GM11168 (cell line): ENCODE results near the gene MYL10.

Experiments
- in situ Hi-C: fragments of 300-500 bp; cut with MboI; formaldehyde crosslinking; loops from one replicate; pipeline ENCODE4 v1.12.0; 2022; ENCODE audit warnings: low sequenced_read_pairs; ENCODE audit not compliant: unreplicated experiment

Gene MYL10

GRCh38 chr7:101598986-101599771, 29.9 kb downstream of the MYL10 start:
- in situ Hi-C loops, result no loop called here

- in situ Hi-C loops, result no loop called here
Observed at GRCh38 chr7:101598422-101598985, 30.6 kb downstream of the MYL10 start.

GRCh38 chr7:101597941-101598340, 31.2 kb downstream of the MYL10 start:
- in situ Hi-C loops, result no loop called here

GRCh38 chr7:101596898-101597297, 32.2 kb downstream of the MYL10 start:
- in situ Hi-C loops, result no loop called here

- in situ Hi-C loops, result no loop called here
Observed at GRCh38 chr7:101595766-101596537, 33.1 kb downstream of the MYL10 start.

GRCh38 chr7:101595246-101595645, 33.9 kb downstream of the MYL10 start:
- in situ Hi-C loops, result no loop called here

- in situ Hi-C loops, result no loop called here
Observed at GRCh38 chr7:101594790-101595189, 34.3 kb downstream of the MYL10 start.

- in situ Hi-C loops, result no loop called here
Observed at GRCh38 chr7:101593556-101593955, 35.5 kb downstream of the MYL10 start.

GRCh38 chr7:101591504-101591903, 37.6 kb downstream of the MYL10 start:
- in situ Hi-C loops, result no loop called here

- in situ Hi-C loops, result no loop called here
Observed at GRCh38 chr7:101590663-101591435, 38.2 kb downstream of the MYL10 start.

GRCh38 chr7:101589976-101590662, 39.0 kb downstream of the MYL10 start:
- in situ Hi-C loops, result no loop called here

GRCh38 chr7:101589052-101589451, 40.0 kb downstream of the MYL10 start:
- in situ Hi-C loops, result no loop called here

- in situ Hi-C loops, result no loop called here
Observed at GRCh38 chr7:101588131-101588935, 40.8 kb downstream of the MYL10 start.

GRCh38 chr7:101586906-101587677, 42.0 kb downstream of the MYL10 start:
- in situ Hi-C loops, result no loop called here

GRCh38 chr7:101586078-101586905, 42.8 kb downstream of the MYL10 start:
- in situ Hi-C loops, result no loop called here

GRCh38 chr7:101582971-101583370, 46.1 kb downstream of the MYL10 start:
- in situ Hi-C loops, result no loop called here

- in situ Hi-C loops, result no loop called here
Observed at GRCh38 chr7:101581891-101582290, 47.2 kb downstream of the MYL10 start.

- in situ Hi-C loops, result no loop called here
Observed at GRCh38 chr7:101580596-101580995, 48.5 kb downstream of the MYL10 start.
